GM18873 (cell line): Measurements from ENCODE around the gene NRN1L.

Experiments
- ATAC-seq: cut with Tn5 transposase; IDR thresholded peaks from one replicate; pipeline ENCODE4 v1.9.1; 2021; ENCODE audit warnings: mild to moderate bottlenecking, moderate library complexity, moderate number of reproducible peaks; ENCODE audit not compliant: unreplicated experiment, low FRiP score

Gene NRN1L

GRCh38 chr16:67933805-67934204, 49.1 kb downstream of the NRN1L start:
- ATAC-seq = no peak

- ATAC-seq = no peak
Observed at GRCh38 chr16:67934306-67935100, 49.8 kb downstream of the NRN1L start.

DNA sequence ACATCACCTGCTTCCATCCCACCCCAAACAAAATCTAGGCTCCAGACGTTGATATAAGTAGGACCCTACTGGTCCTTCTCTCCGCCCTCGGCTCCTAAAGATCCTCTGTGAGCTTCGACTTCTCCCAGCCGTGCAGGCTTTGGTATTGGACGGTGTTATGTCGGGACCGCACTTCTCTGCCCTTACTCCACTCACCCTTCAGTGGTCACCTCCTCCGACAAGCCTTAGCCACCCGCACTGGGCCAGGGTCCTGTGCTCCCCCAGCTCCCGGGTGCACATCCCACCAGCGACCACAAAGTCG, 50.4 kb downstream of the NRN1L start:
- no peak for ATAC-seq

DNA sequence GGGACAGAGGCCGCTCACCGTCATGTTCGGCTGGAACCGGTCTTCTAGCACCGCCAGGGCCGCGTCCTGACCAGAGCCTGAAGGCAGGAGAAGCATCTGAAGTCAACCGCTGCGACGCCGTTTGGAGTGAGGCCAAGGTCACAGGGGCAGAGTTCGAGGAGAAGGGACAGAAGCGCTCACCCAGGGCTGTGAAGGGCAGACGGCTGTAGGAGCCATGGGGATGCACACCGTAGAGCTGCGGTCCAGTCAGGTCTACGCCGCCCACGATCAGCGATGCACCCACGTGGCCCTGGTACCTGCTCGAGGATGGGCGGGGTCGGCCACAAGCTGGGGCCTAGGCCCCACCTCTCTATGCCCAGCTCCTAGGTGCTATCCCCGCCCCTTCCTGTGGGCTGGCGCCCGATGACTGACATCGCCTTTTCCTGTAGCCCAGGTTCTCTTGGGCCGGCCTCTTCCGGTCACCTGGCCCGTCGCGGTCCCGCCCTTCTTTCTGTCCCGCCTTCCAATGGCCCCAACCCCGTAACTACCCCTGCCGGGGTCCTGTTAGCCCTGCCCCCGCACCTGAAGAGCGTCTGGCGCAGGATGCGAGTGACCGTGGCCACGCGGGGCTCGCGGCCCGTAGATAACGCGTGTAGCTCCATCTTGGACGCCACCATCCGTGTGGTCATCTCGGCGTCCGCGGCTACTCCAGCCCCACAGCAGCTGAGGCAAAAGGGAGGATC, 50.9 kb downstream of the NRN1L start:
- ATAC-seq = peak; percentile 85
